ENCODE results near the gene CNTNAP2. TPM values are rescaled to one million over a fixed set of nuclear protein-coding genes. Genes with fewer than 3 reads are reported as not detected.

Gene CNTNAP2
- total RNA-seq, 1 experiment from 2014 or later, result 64.5 TPM

GRCh38 chr7:147803151-147803550 lies 1686.5 kb downstream of the CNTNAP2 start:
- Histone ChIP-seq H2BK15ac (ENCODE audit: low read depth, low read length) (no peak overlapping the region; the same call in 1 of the 2 replicates), H3K9ac (ENCODE audit: extremely low read depth, insufficient read length, low read length) (no peak overlapping the region), H3K18ac (ENCODE audit: insufficient read length, low read depth, low read length) (no peak overlapping the region), H3K4ac (ENCODE audit: low read depth, low read length) (no peak overlapping the region), H2BK5ac (ENCODE audit: insufficient read length, low read length) (no peak overlapping the region), H3K79me2 (ENCODE audit: insufficient read depth, low read length) (no peaks in the 10 kb centered on the region), H4K91ac (ENCODE audit: insufficient read length, low read depth, low read length) (no peak overlapping the region), H4K5ac (ENCODE audit: insufficient read length, low read depth, low read length) (no peak overlapping the region), H3K4me1 (ENCODE audit: insufficient read depth, low read length) (no peaks in the 10 kb centered on the region), H3K79me1 (ENCODE audit: insufficient read depth, low read depth, low read length, poor library complexity, severe bottlenecking) (no peaks in the 10 kb centered on the region), H3K4me2 (ENCODE audit: insufficient read depth, insufficient read length, low read length) (no peak overlapping the region), H3K9me3 (ENCODE audit: control insufficient read depth, low read depth, low read length) (no peaks in the 10 kb centered on the region), H2BK120ac (ENCODE audit: low read depth, low read length, poor library complexity, severe bottlenecking) (no peak overlapping the region), H3K23ac (ENCODE audit: insufficient read length, low read depth, low read length) (no peak overlapping the region), H2BK12ac (ENCODE audit: insufficient read length, low read depth, low read length) (no peak overlapping the region), H3K27me3 (ENCODE audit: insufficient read depth, low read length) (no peaks in the 10 kb centered on the region), H4K20me1 (ENCODE audit: control insufficient read depth, insufficient read depth, insufficient read length) (no peaks in the 10 kb centered on the region), H3K27ac (ENCODE audit: insufficient read length, low read depth, low read length) (no peak overlapping the region), H3K23me2 (ENCODE audit: insufficient read length, low read depth, low read length, poor library complexity, severe bottlenecking) (no peaks in the 10 kb centered on the region), H2AK5ac (ENCODE audit: insufficient read length, low read length) (no peak overlapping the region), H3K14ac (ENCODE audit: insufficient read depth, low read length) (no peak overlapping the region), H4K8ac (replicated peaks; ENCODE audit: insufficient read length, low read depth, low read length) (no peak overlapping the region), H3K56ac (ENCODE audit: insufficient read length, low read depth, low read length) (no peak overlapping the region), H2AFZ (ENCODE audit: low read length) (no peak overlapping the region), H3T11ph (ENCODE audit: low read length) (no peak overlapping the region), H2BK20ac (ENCODE audit: low read depth, low read length, poor library complexity, severe bottlenecking) (no peak overlapping the region)
- no CpG with 5 or more reads among the region's 3 CpGs for WGBS (ENCODE audit: extremely low coverage, insufficient read length, low lambda C conversion rate)
- peaks cover 0 to 8% (median 1%) of the 10 kb centered on the region in 3 experiments; a peak in 3 of 7 replicates for H3K36me3 Mint-ChIP-seq (ENCODE audit: insufficient read depth in 1 of 3, low read depth in 3 of 3)
- H3K4me3 Mint-ChIP-seq, result no peak overlapping the region
- no peak overlapping the region; a peak in 1 of 7 replicates for H3K27ac Mint-ChIP-seq
- no peaks in the 10 kb centered on the region for H3K27me3 Mint-ChIP-seq (ENCODE audit: low read depth)
- no peak for TF ChIP-seq CTCF (conservative IDR thresholded peaks at IDR 0.05)
- peaks cover 0 to 12% of the 10 kb centered on the region in 2 experiments; a peak in 2 of 5 replicates for H3K9me3 Mint-ChIP-seq
- DNase-seq, result no peak
- no peaks in the 10 kb centered on the region for H3K4me1 Mint-ChIP-seq
